ENCODE measurements around the gene NUFIP1.

DNA sequence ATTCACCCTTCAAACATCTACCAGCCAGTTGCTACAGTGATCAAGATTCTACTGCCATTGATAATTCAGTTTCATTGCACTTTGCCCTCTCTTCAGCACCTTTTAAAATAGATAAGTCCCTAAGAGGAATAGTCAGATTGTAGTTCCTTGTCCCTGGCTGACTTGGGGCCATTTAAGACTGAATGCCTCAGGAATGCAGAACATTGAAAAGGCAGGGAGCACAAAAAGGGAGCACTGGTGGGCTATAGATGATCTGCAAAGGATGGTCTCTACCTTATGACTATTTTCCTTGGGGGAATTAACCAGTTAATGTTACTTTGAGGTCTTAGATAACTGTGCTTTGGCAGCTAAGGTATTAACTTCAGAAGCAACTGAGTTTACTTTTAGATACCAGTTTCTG lies 46.9 kb upstream of the NUFIP1 start:
- TF ChIP-seq, protein P1, sequence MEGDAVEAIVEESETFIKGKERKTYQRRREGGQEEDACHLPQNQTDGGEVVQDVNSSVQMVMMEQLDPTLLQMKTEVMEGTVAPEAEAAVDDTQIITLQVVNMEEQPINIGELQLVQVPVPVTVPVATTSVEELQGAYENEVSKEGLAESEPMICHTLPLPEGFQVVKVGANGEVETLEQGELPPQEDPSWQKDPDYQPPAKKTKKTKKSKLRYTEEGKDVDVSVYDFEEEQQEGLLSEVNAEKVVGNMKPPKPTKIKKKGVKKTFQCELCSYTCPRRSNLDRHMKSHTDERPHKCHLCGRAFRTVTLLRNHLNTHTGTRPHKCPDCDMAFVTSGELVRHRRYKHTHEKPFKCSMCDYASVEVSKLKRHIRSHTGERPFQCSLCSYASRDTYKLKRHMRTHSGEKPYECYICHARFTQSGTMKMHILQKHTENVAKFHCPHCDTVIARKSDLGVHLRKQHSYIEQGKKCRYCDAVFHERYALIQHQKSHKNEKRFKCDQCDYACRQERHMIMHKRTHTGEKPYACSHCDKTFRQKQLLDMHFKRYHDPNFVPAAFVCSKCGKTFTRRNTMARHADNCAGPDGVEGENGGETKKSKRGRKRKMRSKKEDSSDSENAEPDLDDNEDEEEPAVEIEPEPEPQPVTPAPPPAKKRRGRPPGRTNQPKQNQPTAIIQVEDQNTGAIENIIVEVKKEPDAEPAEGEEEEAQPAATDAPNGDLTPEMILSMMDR (IDR thresholded peaks at IDR 0.05; ENCODE audit: low read depth, low read length, missing input control), result no peak
- TF ChIP-seq RAD21 (IDR thresholded peaks at IDR 0.05) (no peak), YY1 (IDR thresholded peaks at IDR 0.05) (no peak), GABPA (IDR thresholded peaks at IDR 0.05 in 1 of 2, conservative IDR thresholded peaks at IDR 0.05 in 1 of 2) (no peak), JUND (IDR thresholded peaks at IDR 0.05) (no peak), TAF1 (conservative IDR thresholded peaks at IDR 0.05) (no peak), HNF4A (conservative IDR thresholded peaks at IDR 0.05) (no peak)
- TF ChIP-seq, protein P2, sequence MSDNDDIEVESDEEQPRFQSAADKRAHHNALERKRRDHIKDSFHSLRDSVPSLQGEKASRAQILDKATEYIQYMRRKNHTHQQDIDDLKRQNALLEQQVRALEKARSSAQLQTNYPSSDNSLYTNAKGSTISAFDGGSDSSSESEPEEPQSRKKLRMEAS (IDR thresholded peaks at IDR 0.05), result no peak
- TF ChIP-seq, protein P3, sequence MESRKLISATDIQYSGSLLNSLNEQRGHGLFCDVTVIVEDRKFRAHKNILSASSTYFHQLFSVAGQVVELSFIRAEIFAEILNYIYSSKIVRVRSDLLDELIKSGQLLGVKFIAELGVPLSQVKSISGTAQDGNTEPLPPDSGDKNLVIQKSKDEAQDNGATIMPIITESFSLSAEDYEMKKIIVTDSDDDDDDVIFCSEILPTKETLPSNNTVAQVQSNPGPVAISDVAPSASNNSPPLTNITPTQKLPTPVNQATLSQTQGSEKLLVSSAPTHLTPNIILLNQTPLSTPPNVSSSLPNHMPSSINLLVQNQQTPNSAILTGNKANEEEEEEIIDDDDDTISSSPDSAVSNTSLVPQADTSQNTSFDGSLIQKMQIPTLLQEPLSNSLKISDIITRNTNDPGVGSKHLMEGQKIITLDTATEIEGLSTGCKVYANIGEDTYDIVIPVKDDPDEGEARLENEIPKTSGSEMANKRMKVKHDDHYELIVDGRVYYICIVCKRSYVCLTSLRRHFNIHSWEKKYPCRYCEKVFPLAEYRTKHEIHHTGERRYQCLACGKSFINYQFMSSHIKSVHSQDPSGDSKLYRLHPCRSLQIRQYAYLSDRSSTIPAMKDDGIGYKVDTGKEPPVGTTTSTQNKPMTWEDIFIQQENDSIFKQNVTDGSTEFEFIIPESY (IDR thresholded peaks at IDR 0.05), result no peak
- TF ChIP-seq, protein P4, sequence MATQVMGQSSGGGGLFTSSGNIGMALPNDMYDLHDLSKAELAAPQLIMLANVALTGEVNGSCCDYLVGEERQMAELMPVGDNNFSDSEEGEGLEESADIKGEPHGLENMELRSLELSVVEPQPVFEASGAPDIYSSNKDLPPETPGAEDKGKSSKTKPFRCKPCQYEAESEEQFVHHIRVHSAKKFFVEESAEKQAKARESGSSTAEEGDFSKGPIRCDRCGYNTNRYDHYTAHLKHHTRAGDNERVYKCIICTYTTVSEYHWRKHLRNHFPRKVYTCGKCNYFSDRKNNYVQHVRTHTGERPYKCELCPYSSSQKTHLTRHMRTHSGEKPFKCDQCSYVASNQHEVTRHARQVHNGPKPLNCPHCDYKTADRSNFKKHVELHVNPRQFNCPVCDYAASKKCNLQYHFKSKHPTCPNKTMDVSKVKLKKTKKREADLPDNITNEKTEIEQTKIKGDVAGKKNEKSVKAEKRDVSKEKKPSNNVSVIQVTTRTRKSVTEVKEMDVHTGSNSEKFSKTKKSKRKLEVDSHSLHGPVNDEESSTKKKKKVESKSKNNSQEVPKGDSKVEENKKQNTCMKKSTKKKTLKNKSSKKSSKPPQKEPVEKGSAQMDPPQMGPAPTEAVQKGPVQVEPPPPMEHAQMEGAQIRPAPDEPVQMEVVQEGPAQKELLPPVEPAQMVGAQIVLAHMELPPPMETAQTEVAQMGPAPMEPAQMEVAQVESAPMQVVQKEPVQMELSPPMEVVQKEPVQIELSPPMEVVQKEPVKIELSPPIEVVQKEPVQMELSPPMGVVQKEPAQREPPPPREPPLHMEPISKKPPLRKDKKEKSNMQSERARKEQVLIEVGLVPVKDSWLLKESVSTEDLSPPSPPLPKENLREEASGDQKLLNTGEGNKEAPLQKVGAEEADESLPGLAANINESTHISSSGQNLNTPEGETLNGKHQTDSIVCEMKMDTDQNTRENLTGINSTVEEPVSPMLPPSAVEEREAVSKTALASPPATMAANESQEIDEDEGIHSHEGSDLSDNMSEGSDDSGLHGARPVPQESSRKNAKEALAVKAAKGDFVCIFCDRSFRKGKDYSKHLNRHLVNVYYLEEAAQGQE (IDR thresholded peaks at IDR 0.05), result no peak
